CD14-positive monocyte (primary cell): ENCODE results near the gene CSF1R. TPM values are rescaled to one million over a fixed set of nuclear protein-coding genes. Genes with fewer than 3 reads are reported as not detected.

Experiments used
- DNase-seq, 3 donors: peaks; one replicate each; pipeline ENCODE4 v3.0.0-alpha.2; 2011 to 2022
- H2AFZ ChIP-seq: 2 replicates; pipeline ENCODE4 v1.6.0; 2012; ENCODE audit warnings: mild to moderate bottlenecking, low read depth, low read length, inconsistent platforms; ENCODE audit not compliant: insufficient read depth, poor library complexity, severe bottlenecking
- H3K27ac ChIP-seq, 2 donors: 1 replicate in 1 of 2; 2 replicates in 1 of 2; pipeline ENCODE4 v1.5.1; 2012 to 2013; ENCODE audit warnings: low read length in 2 of 2, control low read depth in 1 of 2, inconsistent platforms in 1 of 2, low read depth in 1 of 2, mild to moderate bottlenecking in 1 of 2
- H3K27me3 ChIP-seq, 2 donors: one replicate each; pipeline versions ENCODE4 v1.6.0 to v1.6.1; 2011 to 2013; ENCODE audit warnings: low read length in 2 of 2; ENCODE audit not compliant: control insufficient read depth in 2 of 2, insufficient read depth in 2 of 2
- H3K36me3 ChIP-seq, 2 donors: replicated peaks in 1 of 2; 1 replicate in 1 of 2; 2 replicates in 1 of 2; pipeline versions ENCODE4 v1.5.1 to v1.6.1; 2012 to 2013; ENCODE audit warnings: low read length in 2 of 2, control low read depth in 1 of 2, inconsistent platforms in 1 of 2, mild to moderate bottlenecking in 1 of 2; ENCODE audit not compliant: insufficient read depth in 2 of 2, control insufficient read depth in 1 of 2
- H3K4me1 ChIP-seq, 2 donors: 1 replicate in 1 of 2; 2 replicates in 1 of 2; pipeline versions ENCODE4 v1.5.1 to v1.6.1; 2012 to 2013; ENCODE audit warnings: low read length in 2 of 2, control low read depth in 1 of 2, inconsistent platforms in 1 of 2, mild to moderate bottlenecking in 1 of 2, moderate library complexity in 1 of 2; ENCODE audit not compliant: insufficient read depth in 2 of 2, control insufficient read depth in 1 of 2
- H3K4me2 ChIP-seq: replicated peaks from 2 replicates; pipeline ENCODE3; 2012; ENCODE audit warnings: low read length, moderate library complexity, mild to moderate bottlenecking; ENCODE audit not compliant: poor library complexity, severe bottlenecking; ENCODE audit errors: extremely low read depth
- H3K4me3 ChIP-seq, 3 experiments: fragments of 200-600 bp in 1 of 3; sonication (generic) in 1 of 3; replicated peaks in 1 of 3; 1 replicate in 2 of 3; 2 replicates in 1 of 3; pipeline ENCODE4 v1.5.1; 2011 to 2013; ENCODE audit warnings: low read length in 3 of 3, mild to moderate bottlenecking in 3 of 3, control low read depth in 2 of 3, low read depth in 2 of 3, inconsistent platforms in 1 of 3, moderate library complexity in 1 of 3
- H3K79me2 ChIP-seq: 2 replicates; pipeline ENCODE4 v1.6.0; 2012; ENCODE audit warnings: mild to moderate bottlenecking, control low read depth, inconsistent platforms, low read length, moderate library complexity; ENCODE audit not compliant: insufficient read depth
- H3K9ac ChIP-seq: 2 replicates; pipeline ENCODE4 v1.6.0; 2017; ENCODE audit warnings: low read length, mild to moderate bottlenecking; ENCODE audit not compliant: insufficient read depth, poor library complexity, severe bottlenecking
- H3K9me3 ChIP-seq, 2 donors: replicated peaks in 1 of 2; 1 replicate in 1 of 2; 2 replicates in 1 of 2; pipeline versions ENCODE4 v1.5.1 to v1.6.1; 2012 to 2013; ENCODE audit warnings: low read length in 2 of 2, control low read depth in 1 of 2; ENCODE audit not compliant: control insufficient read depth in 1 of 2, insufficient read depth in 1 of 2
- H4K20me1 ChIP-seq: 2 replicates; pipeline ENCODE4 v1.6.0; 2012; ENCODE audit warnings: mild to moderate bottlenecking, low read length, control low read depth, moderate library complexity; ENCODE audit not compliant: insufficient read depth
- H3K27ac Mint-ChIP-seq, 7 donors: one replicate each; pipeline ENCODE4 v1.8.0; 2020; ENCODE audit warnings: mild to moderate bottlenecking in 7 of 7, mixed read lengths in 7 of 7, moderate library complexity in 6 of 7, inconsistent platforms in 2 of 7
- H3K27me3 Mint-ChIP-seq, 3 donors: one replicate each; pipeline ENCODE4 v1.8.0; 2021 to 2022; ENCODE audit warnings: low read depth in 3 of 3, mild to moderate bottlenecking in 3 of 3, mixed read lengths in 3 of 3, moderate library complexity in 3 of 3, inconsistent platforms in 1 of 3
- H3K36me3 Mint-ChIP-seq, 2 donors: one replicate each; pipeline ENCODE4 v1.8.0; 2020; ENCODE audit warnings: mixed read lengths in 2 of 2, inconsistent platforms in 1 of 2, mild to moderate bottlenecking in 1 of 2
- H3K4me1 Mint-ChIP-seq: one replicate; pipeline ENCODE4 v1.8.0; 2020; ENCODE audit warnings: mild to moderate bottlenecking, mixed read lengths
- H3K4me3 Mint-ChIP-seq, 2 donors: one replicate each; pipeline ENCODE4 v1.8.0; 2020; ENCODE audit warnings: mild to moderate bottlenecking in 2 of 2, mixed read lengths in 2 of 2, moderate library complexity in 1 of 2
- H3K9me3 Mint-ChIP-seq, 7 donors: one replicate each; pipeline ENCODE4 v1.8.0; 2020 to 2022; ENCODE audit warnings: mixed read lengths in 7 of 7, mild to moderate bottlenecking in 6 of 7, moderate library complexity in 6 of 7, inconsistent platforms in 2 of 7
- CTCF ChIP-seq: fragments of 200-600 bp; IDR thresholded peaks from one replicate; pipeline ENCODE4 v1.8.0; 2022; ENCODE audit warnings: antibody characterized with exemption, mild to moderate bottlenecking
- WGBS: methylation state at CpG from one replicate; pipeline ENCODE4 v1.1.5; 2013; ENCODE audit warnings: missing lambda C conversion rate; ENCODE audit not compliant: insufficient coverage; 5-methylcytosine and 5-hydroxymethylcytosine counted together
- intact Hi-C, 2 donors: fragments of 100-400 bp; cut with micrococcal nuclease; formaldehyde crosslinking; loops; one replicate each; pipeline versions ENCODE4 v1.15.0 to v1.15.1; 2023
- polyA plus RNA-seq, 3 donors: library from polyadenylated mRNA; depleted of rRNA in 1 of 3; unstranded in 2 of 3; stranded (reverse) in 1 of 3; fragments of 300-500 nt in 2 of 3; fragments of >200 nt in 1 of 3; fragmentation: Illumina TruSeq in 2 of 3; gene quantifications; 1 replicate in 2 of 3; 2 replicates in 1 of 3; pipeline ENCODE4 v1.2.3, GENCODE V29; 2012 to 2021

Gene CSF1R
- polyA plus RNA-seq, 3 donors = 180 to 332 (median 242) TPM

- Histone ChIP-seq H3K9me3 (no peaks in the 10 kb centered on the region), H3K9ac (no peak overlapping the region), H3K4me2 (no peak overlapping the region), H3K4me3 (no peak overlapping the region), H3K4me1 (peaks cover 24 to 36% of the 10 kb centered on the region in 2 donors), H3K79me2 (no peaks in the 10 kb centered on the region), H3K27ac (no peak overlapping the region), H3K36me3 (no peaks in the 10 kb centered on the region), H4K20me1 (no peaks in the 10 kb centered on the region), H2AFZ (no peak overlapping the region), H3K27me3 (no peaks in the 10 kb centered on the region)
- WGBS = 63% methylated on average over 22 of the region's 25 CpGs
- Mint-ChIP-seq H3K36me3 (peaks cover 0 to 1% of the 10 kb centered on the region in 2 donors), H3K4me1 (peaks cover 42% of the 10 kb centered on the region), H3K27me3 (peaks cover 2 to 3% (median 2%) of the 10 kb centered on the region in 3 donors), H3K27ac (peak overlapping the region in 3 of 7 donors; percentile 49 to 90 (median 64)), H3K9me3 (no peaks in the 10 kb centered on the region), H3K4me3 (peak overlapping the region in 1 of 2 donors; percentile 35)
- peak; percentile 69 to 81 (median 75) for DNase-seq
- TF ChIP-seq CTCF = peak; percentile 94
- intact Hi-C loops = loop anchor here (1.0 to 10.0 kb wide), 4 partner anchors 42 to 215 kb away; no protein-coding TSS in a partner anchor
Observed at GRCh38 chr5:150129813-150130492, 43.6 kb upstream of the CSF1R start.

GRCh38 chr5:150129454-150129812 lies 43.1 kb upstream of the CSF1R start:
- no peaks in the 10 kb centered on the region for H3K9me3 ChIP-seq
- no peaks in the 10 kb centered on the region for H3K27me3 ChIP-seq
- no peak overlapping the region for H3K27ac Mint-ChIP-seq
- no peaks in the 10 kb centered on the region for H3K79me2 ChIP-seq
- H3K9me3 Mint-ChIP-seq = no peaks in the 10 kb centered on the region
- H3K4me1 ChIP-seq = peaks cover 29 to 40% of the 10 kb centered on the region in 2 donors
- TF ChIP-seq CTCF = no peak
- H4K20me1 ChIP-seq = no peaks in the 10 kb centered on the region
- DNase-seq = no peak
- intact Hi-C loops = no loop called here
- peaks cover 46% of the 10 kb centered on the region for H3K4me1 Mint-ChIP-seq
- no peaks in the 10 kb centered on the region for H3K36me3 ChIP-seq
- H3K27me3 Mint-ChIP-seq = peaks cover 0 to 3% (median 2%) of the 10 kb centered on the region in 3 donors
- H3K27ac ChIP-seq = no peak overlapping the region
- no peak overlapping the region for H3K9ac ChIP-seq
- H3K36me3 Mint-ChIP-seq = peaks cover 0 to 1% of the 10 kb centered on the region in 2 donors
- no peak overlapping the region for H3K4me3 Mint-ChIP-seq
- H3K4me2 ChIP-seq = no peak overlapping the region
- H2AFZ ChIP-seq = no peak overlapping the region
- WGBS = 97% methylated on average over 6 of the region's 8 CpGs
- H3K4me3 ChIP-seq = no peak overlapping the region
